Measurements from ENCODE around the gene NAT9. TPM values are rescaled to one million over a fixed set of nuclear protein-coding genes. Genes with fewer than 3 reads are reported as not detected.

NAT9 gene
- total and polyA plus RNA-seq, 2 donors (not counting 3 experiments of a cell fraction or from before 2014, with no cell fraction given), result 39.3 to 44.8 TPM

DNA sequence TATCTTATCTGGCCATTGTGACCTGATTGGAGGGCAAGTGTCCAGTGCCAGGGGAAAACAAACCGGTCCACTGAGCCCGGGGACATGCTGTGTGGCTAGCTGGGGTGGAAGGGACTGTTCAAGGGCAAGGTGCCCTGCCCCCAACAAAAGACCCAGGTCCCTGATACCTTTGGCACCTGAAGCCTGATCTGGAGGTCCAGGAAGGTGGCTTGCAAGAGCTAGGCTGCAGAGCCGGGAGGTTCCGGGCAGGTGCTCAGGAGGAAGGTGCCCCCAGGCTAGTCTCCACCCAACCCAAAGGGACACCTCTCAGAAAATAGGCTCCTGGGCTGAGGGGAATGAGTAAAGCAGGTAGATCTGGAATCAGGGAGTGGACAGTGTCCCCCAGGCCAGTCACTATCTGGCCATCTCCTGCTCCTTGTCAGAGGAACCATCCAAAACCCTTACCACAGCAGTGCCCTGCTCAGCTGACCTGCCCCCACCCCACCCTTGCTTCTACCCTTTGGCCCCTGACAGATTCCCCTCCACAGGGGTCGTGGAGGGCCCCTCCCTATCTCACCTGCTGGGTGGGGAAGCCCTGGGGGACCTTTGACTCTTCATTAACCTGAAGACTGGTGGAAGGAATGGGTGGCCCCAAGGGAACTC, 6.2 kb downstream of the NAT9 start:
- no peak overlapping the region for H3K9ac ChIP-seq (replicated peaks; ENCODE audit: extremely low read depth, insufficient read depth, low read length)
- no peaks in the 10 kb centered on the region for H3K9me3 ChIP-seq (replicated peaks; ENCODE audit: control insufficient read depth, insufficient read depth, low read length)
- no TSS peak for BruUV-seq (replicated peaks)
- no peak for DNase-seq (ENCODE audit: low read depth, low spot score)
- TF ChIP-seq MYC (IDR thresholded peaks at IDR 0.05; ENCODE audit: low read depth, low read length) (no peak), POLR2AphosphoS5 (IDR thresholded peaks at IDR 0.05; ENCODE audit: insufficient read depth, low read depth, low read length) (peak; percentile 4)
- TF ChIP-seq, protein P1, sequence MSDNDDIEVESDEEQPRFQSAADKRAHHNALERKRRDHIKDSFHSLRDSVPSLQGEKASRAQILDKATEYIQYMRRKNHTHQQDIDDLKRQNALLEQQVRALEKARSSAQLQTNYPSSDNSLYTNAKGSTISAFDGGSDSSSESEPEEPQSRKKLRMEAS (IDR thresholded peaks at IDR 0.05; ENCODE audit: insufficient read depth, insufficient read length), result no peak
- CTCF ChIA-PET, result interaction anchor here (1.1 to 4.1 kb wide), 13 partner anchors 9 to 113 kb away, joined by 3 to 84 read pairs (median 6); no protein-coding TSS in a partner anchor
- dilution Hi-C loops (cut with MboI; ENCODE audit: extremely low pct_ligation_motif_present, low sequenced_read_pairs), result no loop called here
- no peak overlapping the region for H3K4me3 ChIP-seq (replicated peaks in 1 of 3; ENCODE audit: insufficient read depth in 1 of 3, low read depth in 1 of 3, low read length in 3 of 3)
- H3K79me2 ChIP-seq (ENCODE audit: control insufficient read depth, insufficient read depth, low read length), result peaks cover 2% of the 10 kb centered on the region
- H3K4me1 ChIP-seq (ENCODE audit: control insufficient read depth, extremely low read depth, insufficient read depth, low read length), result no peaks in the 10 kb centered on the region
- H4K20me1 ChIP-seq (replicated peaks; ENCODE audit: control insufficient read depth, extremely low read depth, insufficient read depth, low read length), result no peaks in the 10 kb centered on the region
- no peak overlapping the region for H3K4me2 ChIP-seq (ENCODE audit: insufficient read depth, low read length)
- no peaks in the 10 kb centered on the region for H3K9me1 ChIP-seq (replicated peaks; ENCODE audit: control insufficient read depth, extremely low read depth, insufficient read depth, low read length)
- no peak for FAIRE-seq
- no peak overlapping the region for H3K27ac ChIP-seq (ENCODE audit: insufficient read depth, low read depth, low read length)
- H2AFZ ChIP-seq (ENCODE audit: low read depth, low read length), result no peak overlapping the region
- intact Hi-C loops (cut with micrococcal nuclease), result loop anchor here (1.0 kb wide), 3 partner anchors 22 to 113 kb away; partner anchors contain the start of gene NHERF1
- POLR2A ChIA-PET, result interaction anchor here (0.9 kb wide), 1 partner anchor 9 kb away, joined by 3 read pairs; no protein-coding TSS in a partner anchor
- peaks cover 3 to 32% of the 10 kb centered on the region in 2 experiments for H3K36me3 ChIP-seq (ENCODE audit: control insufficient read depth in 2 of 2, extremely low read depth in 1 of 2, insufficient read depth in 2 of 2, low read length in 2 of 2)
- no peaks in the 10 kb centered on the region for H3K27me3 ChIP-seq (ENCODE audit: control insufficient read depth in 2 of 2, insufficient read depth in 2 of 2, low read length in 2 of 2)

DNA sequence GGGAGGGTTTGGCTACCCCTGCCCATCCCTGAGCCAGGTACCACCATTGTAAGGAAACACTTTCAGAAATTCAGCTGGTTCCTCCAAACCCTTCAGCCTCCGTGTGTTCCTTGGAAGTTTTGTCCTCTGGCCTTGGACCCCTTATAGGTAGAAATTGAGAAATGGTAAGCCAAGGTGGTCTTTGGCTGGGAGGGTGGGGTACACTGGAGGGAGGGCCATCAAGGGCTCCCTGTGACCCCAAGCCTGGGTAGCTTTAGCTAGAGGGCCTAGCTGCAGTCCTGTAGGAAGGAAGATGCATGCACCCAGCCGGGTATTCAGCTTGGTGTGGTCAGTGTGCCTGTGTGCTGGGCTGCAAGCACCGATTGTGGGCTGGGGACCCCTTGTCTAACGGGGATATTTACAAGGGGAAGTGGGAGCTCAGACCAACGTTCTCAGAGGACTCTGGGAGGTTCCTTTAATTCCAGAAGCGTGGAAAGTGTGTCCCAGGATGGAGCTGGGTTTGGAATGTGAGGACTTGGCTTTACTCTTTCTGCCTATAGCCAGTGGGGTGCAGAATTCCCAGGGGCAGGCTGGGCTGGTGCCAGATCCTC, 6.8 kb downstream of the NAT9 start:
- ChIA-PET POLR2A (no interaction called here), CTCF (interaction anchor here (1.2 to 4.1 kb wide), 5 partner anchors 19 to 112 kb away, joined by 4 to 84 read pairs (median 5); no protein-coding TSS in a partner anchor)
- no peak for FAIRE-seq
- Histone ChIP-seq H2AFZ (ENCODE audit: low read depth, low read length) (no peak overlapping the region), H3K4me2 (ENCODE audit: insufficient read depth, low read length) (no peak overlapping the region), H3K79me2 (ENCODE audit: control insufficient read depth, insufficient read depth, low read length) (peaks cover 2% of the 10 kb centered on the region), H3K4me3 (replicated peaks in 1 of 3; ENCODE audit: insufficient read depth in 1 of 3, low read depth in 1 of 3, low read length in 3 of 3) (no peak overlapping the region), H3K9me1 (replicated peaks; ENCODE audit: control insufficient read depth, extremely low read depth, insufficient read depth, low read length) (no peaks in the 10 kb centered on the region), H3K9me3 (replicated peaks; ENCODE audit: control insufficient read depth, insufficient read depth, low read length) (no peaks in the 10 kb centered on the region), H3K27ac (ENCODE audit: insufficient read depth, low read depth, low read length) (no peak overlapping the region), H3K36me3 (ENCODE audit: control insufficient read depth in 2 of 2, extremely low read depth in 1 of 2, insufficient read depth in 2 of 2, low read length in 2 of 2) (peaks cover 3 to 32% of the 10 kb centered on the region in 2 experiments), H4K20me1 (replicated peaks; ENCODE audit: control insufficient read depth, extremely low read depth, insufficient read depth, low read length) (no peaks in the 10 kb centered on the region), H3K27me3 (ENCODE audit: control insufficient read depth in 2 of 2, insufficient read depth in 2 of 2, low read length in 2 of 2) (no peaks in the 10 kb centered on the region), H3K4me1 (ENCODE audit: control insufficient read depth, extremely low read depth, insufficient read depth, low read length) (no peaks in the 10 kb centered on the region), H3K9ac (replicated peaks; ENCODE audit: extremely low read depth, insufficient read depth, low read length) (no peak overlapping the region)
- no peak for DNase-seq (ENCODE audit: low read depth, low spot score)
- no TSS peak for BruUV-seq (replicated peaks)
- intact Hi-C loops (cut with micrococcal nuclease) (no loop called here), dilution Hi-C loops (cut with MboI; ENCODE audit: extremely low pct_ligation_motif_present, low sequenced_read_pairs) (no loop called here)
- TF ChIP-seq POLR2AphosphoS5 (IDR thresholded peaks at IDR 0.05; ENCODE audit: insufficient read depth, low read depth, low read length) (no peak), CTCF (IDR thresholded peaks at IDR 0.05; ENCODE audit: extremely low read depth in 1 of 2, insufficient read depth in 1 of 2, low read depth in 1 of 2, low read length in 2 of 2) (no peak), JUN (IDR thresholded peaks at IDR 0.05; ENCODE audit: borderline replicate concordance, insufficient read depth, insufficient read length, low read depth) (no peak), MYC (IDR thresholded peaks at IDR 0.05; ENCODE audit: low read depth, low read length) (no peak), GATA2 (IDR thresholded peaks at IDR 0.05; ENCODE audit: insufficient read depth, insufficient read length, low read depth, low read length) (no peak)

Measured in endothelial cell of umbilical vein (primary cell).